Measurements from ENCODE around the gene CHRNB2.

CHRNB2 gene

GRCh38 chr1:154579374-154579773, 11.8 kb downstream of the CHRNB2 start:
- DNase-seq (ENCODE audit: low read depth), result no peak
- TF ChIP-seq CTCF (conservative IDR thresholded peaks at IDR 0.05; ENCODE audit: low read length), result no peak
- H3K4me3 ChIP-seq (ENCODE audit: low read length), result no peak overlapping the region

- TF ChIP-seq CTCF (conservative IDR thresholded peaks at IDR 0.05; ENCODE audit: low read length), result no peak
- no peak overlapping the region for H3K4me3 ChIP-seq (ENCODE audit: low read length)
- no peak for DNase-seq (ENCODE audit: low read depth)
Observed at GRCh38 chr1:154581766-154582165, 14.2 kb downstream of the CHRNB2 start.

DNA sequence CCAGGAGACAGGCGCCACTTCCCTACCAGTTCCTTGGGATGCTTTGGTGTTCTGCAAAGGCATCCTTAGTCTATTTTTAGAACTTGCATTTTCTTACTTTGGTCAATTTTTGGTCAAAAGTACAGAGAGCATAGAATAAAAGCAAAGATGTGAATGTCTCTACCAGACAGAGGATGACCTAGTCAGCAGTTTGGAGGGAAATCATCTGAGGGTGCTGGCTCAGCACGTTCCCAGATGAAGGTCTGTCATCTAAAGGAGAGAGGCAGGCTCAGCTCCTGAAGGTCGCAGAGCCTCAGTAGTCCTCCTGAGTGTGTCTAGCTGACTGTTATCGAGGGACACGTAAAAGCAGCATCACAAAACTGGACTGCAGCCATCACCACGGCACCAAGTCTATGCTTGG, 15.3 kb downstream of the CHRNB2 start:
- TF ChIP-seq CTCF (conservative IDR thresholded peaks at IDR 0.05; ENCODE audit: low read length), result no peak
- no peak for DNase-seq (ENCODE audit: low read depth)
- no peak overlapping the region for H3K4me3 ChIP-seq (ENCODE audit: low read length)

DNA sequence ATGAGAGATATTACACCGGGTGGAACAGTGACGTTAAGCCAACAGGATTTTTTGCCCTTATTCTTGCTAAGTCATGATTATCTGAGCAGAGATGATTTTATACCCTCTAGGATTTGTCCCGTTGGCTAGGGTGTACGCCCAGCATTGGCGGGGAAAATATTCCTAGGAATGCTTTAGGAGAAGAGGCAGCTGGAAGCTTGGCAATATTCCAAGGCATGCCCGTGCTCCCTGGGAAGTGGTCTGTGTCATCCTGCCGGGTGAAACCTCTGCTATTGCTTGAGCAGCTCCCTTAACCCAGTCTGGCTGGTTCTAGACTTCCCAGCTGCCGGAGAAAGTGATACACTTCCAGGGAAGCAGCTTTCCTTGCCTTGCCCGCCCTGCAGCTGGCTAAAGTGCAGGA, 16.2 kb downstream of the CHRNB2 start:
- no peak overlapping the region for H3K4me3 ChIP-seq (ENCODE audit: low read length)
- TF ChIP-seq CTCF (conservative IDR thresholded peaks at IDR 0.05; ENCODE audit: low read length), result no peak
- peak; percentile 30 for DNase-seq (ENCODE audit: low read depth)

DNA sequence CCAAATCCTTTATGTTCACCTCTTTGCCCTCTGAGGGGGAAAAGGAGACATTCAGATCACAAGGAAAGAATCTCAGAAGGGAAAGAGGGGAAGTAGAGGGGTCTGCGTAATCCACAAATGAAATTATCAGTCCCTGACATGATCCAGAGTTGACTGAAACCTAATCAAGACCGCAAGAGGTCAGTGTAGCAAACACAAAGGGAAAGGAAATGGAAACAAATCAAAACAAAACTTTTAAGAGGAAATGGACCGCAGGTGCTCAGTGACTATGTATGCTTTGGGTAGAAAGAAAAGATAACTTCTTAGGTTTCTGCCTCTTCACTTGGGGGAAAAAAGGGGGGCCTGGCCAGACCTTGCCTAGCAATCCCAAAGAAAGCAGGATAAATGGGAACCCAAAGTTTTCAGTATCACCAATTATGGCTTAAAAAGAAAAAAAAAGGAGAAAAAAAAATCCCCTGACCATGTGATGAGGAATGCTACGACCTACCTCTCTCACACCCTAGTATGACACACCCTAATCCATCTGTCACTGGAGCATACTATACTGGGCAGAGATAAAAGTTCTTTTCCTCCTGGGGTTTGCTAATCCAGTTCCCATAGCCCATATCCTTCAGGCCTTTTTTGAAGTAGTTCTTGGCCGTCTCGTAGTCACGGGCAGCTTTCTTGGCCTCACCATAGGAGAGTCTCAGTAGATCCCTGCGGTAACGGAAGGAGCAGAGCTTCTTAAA, 16.9 kb downstream of the CHRNB2 start:
- DNase-seq (ENCODE audit: low read depth), result no peak
- H3K4me3 ChIP-seq (ENCODE audit: low read length), result no peak overlapping the region
- no peak for TF ChIP-seq CTCF (conservative IDR thresholded peaks at IDR 0.05; ENCODE audit: low read length)

- H3K4me3 ChIP-seq (ENCODE audit: low read length), result no peak overlapping the region
- DNase-seq (ENCODE audit: low read depth), result no peak
- TF ChIP-seq CTCF (conservative IDR thresholded peaks at IDR 0.05; ENCODE audit: low read length), result no peak
Observed at GRCh38 chr1:154586231-154586630, 18.7 kb downstream of the CHRNB2 start.

GRCh38 chr1:154586641-154587040, 19.1 kb downstream of the CHRNB2 start:
- DNase-seq (ENCODE audit: low read depth), result no peak
- H3K4me3 ChIP-seq (ENCODE audit: low read length), result no peak overlapping the region
- no peak for TF ChIP-seq CTCF (conservative IDR thresholded peaks at IDR 0.05; ENCODE audit: low read length)
